HG02763 (cell line): ENCODE results near the gene SGPP2.
"Not testable (repeated sequence)": the region's sequence is repeated elsewhere in the genome, so short reads cannot be mapped to it uniquely, and the experiment has no call there.

Experiments
- ATAC-seq: cut with Tn5 transposase; IDR thresholded peaks from one replicate; pipeline ENCODE4 v1.9.1; 2021; ENCODE audit warnings: mild to moderate bottlenecking, moderate library complexity; ENCODE audit not compliant: unreplicated experiment

SGPP2 gene

DNA sequence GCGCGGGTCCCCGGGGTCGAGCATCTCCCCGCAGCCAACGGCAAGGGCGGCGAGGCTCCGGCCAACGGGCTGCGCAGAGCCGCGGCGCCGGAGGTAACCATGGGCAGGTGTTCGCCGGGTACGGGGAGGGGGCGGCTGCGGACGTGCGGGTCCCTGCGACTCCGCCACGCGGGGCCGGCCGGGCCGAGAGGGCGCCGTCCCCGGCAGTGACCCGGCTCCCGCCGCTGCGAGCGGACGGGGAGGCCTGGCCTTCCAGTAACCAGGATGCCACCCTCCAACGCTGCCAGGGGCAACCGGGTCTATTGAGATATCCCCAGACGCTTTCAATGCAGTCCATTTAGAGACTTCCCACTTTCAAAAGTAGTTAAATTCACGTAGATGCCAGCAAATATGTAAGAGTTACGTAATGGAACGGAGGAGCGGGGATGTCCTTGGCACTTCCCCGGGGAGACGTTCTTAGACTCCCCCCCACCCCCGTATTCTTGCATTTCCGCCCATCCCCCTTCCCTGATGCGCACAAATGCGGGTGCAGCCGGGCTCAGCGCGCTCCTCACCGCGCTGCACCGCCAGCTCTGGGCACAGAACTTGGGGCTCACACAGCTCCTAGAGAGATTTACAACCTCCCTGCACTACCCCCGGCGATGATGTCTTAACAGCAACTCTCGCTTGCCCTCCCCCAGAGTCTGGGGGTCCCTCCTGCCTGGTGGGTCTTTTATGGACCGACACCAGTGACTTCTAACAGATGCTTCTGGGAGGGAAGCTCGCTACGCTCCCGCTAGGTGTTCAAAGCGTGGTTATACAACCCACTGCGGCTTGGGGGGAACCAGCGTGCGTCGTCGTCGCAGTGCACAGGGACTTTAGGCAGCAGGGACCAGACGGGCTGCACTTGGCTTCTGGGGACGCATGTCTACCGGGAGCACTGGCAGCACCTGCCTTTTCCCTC is 657 bp downstream of the SGPP2 start:
- peak; percentile 12 for ATAC-seq

GRCh38 chr2:222427646-222428301 is 3.4 kb downstream of the SGPP2 start:
- ATAC-seq, result peak; percentile 48

DNA sequence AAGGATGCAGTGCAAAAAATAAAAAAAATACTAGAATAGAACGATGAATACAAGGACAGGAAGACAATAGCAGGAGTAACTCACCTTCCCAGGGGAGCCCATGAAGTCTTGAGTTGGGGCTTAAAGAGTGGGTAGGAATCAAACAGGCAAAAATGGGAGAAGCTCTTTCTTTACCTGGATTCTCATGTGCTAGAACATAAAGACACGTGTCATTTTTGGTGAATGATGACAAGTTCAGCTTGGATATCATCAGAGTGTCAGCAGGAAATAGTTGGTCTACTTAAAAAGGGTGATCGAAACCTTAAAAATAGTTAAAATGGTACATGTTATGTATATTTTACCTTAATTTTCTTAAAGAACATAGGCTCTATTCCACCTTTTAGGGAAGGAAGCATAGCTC is 5.7 kb downstream of the SGPP2 start:
- ATAC-seq, result no peak

- no peak for ATAC-seq
These were observed 6.3 kb downstream of the SGPP2 start for GRCh38 chr2:222430681-222431080.

DNA sequence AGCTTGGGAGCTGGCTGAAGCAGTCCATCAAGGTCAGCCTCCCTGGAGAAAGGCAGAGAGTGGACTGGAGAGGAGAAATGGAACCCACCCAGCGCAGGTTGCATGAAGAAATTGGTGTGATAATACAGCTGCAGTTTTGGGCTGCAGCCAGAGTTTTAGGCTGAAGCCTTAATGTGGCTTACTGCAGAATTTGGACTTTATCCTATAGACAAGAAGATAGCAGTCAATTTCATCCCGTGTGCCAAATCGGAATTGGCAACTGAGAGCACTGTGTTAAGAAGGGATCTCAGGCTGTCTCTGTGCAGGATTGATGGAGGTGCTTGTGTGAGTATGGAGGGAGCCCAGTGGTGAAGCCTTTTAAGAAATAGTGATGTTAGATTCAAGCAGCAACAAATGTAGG is 7.5 kb downstream of the SGPP2 start:
- no peak for ATAC-seq

DNA sequence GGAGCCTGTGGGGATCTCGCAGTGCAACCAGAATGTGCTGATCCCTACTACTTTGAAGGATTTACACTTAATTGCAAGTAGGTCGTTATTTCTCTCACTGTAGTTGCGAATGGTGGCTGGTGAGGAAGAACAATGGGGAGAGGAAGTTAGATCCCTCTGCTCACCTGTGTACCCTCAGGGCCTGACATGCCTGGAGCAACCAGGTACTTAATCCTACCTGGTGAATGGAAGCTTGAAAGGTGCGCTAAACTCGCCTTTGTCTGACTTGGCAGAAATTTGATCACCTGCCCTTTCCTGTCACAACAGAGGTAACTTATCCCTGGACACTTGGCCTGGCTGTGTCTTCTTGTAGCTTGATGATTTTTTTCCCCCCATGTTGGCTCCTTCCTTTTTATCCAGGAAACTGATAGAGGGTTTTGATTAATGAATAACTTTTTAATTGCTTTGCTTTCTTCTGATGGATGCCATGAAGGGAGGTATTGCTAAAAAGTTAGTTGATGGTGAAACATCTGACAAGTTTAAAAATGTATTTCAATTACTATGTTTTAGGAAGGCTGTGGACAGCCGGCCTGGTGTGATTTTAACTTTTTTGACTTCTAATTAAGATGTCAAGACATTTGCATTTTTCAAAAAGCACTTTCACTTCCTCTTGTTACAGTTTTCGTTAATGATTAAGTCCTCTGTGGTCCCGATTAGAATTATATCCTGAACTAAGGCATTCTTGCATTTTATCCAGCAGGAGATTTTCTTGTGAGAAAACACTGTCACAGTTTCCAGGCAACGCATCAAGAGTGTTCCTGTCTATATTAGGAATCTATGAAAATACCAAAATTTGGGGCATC is 9.2 kb downstream of the SGPP2 start:
- ATAC-seq, result peak; percentile 79

DNA sequence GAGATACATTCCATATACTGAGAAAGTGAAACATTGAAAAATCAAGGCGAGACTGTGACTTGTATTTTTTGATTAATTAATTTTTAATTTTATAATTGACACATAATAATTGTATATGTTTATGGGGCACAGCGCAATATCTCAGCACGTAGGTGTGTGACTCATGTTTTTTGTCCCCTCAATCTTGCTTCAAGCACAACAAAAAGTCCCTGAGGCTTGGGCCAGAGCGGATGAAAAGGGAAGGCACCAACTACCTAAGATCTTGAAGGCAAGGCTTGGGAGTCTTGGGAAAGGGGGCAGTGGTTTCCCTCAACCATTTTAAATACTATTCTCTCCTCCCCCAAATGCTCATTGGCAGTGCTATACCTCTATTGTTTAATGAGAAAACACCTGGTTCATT is 9.9 kb downstream of the SGPP2 start:
- peak; percentile 34 for ATAC-seq

GRCh38 chr2:222435400-222436039 is 11.2 kb downstream of the SGPP2 start:
- ATAC-seq, result not testable (repeated sequence)

DNA sequence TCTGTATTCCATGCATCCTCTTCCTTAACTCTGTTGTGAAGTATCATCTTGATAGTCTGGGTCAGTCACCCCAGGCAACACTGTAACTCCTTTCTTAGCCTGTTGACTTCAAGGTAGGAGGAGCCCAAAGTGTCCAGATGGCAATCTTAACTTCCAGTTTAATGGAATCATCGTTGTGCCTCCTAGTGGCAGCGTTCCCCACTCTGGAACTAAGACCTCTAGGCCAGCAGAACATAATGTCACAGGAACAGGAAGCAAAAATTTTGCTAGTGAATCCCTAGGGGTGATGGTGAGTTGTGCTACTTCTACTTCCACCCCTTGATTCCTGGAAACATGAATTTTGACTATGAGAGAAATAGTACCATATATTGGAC is 11.7 kb downstream of the SGPP2 start:
- ATAC-seq, result no peak

DNA sequence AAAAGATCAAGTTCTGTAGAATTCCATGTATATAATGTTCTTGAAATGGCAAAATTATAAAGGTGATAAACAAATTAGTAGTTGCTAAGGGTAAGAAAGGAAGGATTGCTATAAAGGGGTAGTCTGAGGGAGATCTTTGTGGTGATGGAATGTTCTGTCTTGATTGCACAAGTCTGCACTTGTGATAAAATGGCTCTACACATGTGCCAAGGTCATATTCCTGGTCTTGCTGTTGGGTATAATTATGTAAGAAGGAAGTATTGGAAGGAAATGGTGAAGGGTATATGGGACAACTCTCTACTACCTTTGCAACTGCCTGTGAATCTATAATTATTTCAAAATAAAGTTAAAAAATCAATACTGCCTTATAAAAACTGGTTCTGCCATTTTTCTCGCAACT is 15.3 kb downstream of the SGPP2 start:
- no peak for ATAC-seq

DNA sequence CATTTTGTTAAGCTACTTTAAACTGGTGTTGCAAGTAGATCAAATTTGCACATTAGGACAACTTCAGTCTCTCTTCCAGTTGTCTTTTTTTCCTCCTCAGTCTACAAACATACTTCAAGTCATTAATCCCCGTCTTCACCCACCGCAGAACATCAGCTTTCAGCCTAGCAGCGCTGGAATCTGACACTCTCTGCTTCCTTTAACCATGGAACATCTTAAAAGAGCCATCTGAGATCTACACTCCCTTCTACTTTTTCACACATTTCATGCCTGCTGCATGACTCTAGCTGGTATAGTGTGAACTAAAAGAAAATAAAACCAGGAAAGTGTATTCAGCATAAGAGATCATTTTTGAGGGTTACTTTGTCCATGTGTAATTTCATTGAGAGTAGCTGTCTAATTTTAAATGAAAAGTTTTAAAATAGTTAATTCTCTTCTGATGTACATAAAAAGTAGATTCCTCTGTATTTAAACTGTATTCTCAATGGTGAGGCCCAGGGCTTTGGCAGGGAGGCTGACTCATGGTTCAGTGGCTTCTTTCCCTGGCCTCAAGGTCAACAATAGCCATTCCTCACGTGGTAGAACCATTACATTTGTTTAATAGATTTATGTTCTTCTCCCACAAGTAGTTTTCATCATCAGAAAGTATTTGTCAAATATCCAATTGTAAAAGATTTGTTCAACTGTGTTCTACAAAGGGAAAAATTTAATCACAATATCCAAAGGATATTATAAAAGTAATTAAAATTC is 16.5 kb downstream of the SGPP2 start:
- no peak for ATAC-seq

DNA sequence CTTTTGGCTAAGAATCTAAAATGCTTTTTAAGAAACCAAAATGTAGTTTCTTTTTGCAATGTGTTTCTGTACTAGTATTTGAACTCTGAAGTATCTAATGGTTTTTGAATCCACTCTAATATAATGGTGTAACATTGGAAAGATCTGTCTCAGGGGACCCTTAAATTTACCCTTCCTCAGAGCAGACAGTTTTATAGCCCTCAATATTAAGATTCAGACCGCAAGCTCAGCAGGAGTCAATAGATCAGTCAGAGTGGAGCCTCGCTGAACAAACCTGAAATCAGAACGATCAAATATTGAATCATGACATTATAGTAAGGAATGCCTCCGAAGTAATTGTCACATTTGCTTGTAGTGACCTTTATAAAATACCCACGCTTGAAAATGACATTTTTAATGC is 18.3 kb downstream of the SGPP2 start:
- no peak for ATAC-seq

DNA sequence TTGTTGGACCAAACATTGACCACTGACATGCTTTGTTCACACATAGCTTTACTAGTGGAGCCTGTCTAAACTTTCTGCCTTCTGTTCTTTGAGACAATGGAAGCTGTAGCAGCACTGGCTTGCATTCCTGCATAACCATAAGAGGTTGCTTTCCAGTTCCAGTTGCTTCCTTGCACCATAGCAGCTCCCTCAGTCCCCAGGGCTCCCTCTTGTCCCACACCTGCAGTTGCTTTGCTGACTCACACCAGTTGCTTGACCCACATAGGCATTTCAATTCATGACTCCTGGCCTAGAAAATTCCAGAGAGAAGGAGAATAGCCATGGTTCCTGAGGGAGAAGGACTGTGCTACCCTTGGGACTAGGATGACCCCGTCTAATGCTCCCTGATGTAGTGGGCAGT is 20.9 kb downstream of the SGPP2 start:
- ATAC-seq, result no peak

DNA sequence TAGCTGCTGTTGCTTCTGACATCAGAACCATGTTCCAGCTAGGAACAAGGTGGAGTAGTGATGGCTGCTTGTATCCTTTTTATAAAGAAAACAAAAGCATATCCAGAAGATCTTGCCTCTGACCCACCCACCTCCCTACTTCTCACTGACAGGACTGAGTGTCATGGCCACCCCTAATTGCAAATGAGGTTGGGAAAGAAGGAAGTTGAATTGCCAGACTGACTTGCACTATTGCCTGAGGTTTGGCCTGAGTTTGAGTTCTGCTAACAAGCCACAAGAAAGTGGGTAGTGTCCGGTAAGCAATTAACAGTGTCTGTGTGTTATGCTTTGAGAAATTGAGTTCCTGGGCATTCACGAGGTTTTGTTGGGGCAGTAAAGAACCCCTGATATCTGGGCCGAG is 22.8 kb downstream of the SGPP2 start:
- ATAC-seq, result no peak

GRCh38 chr2:222448748-222449181 is 24.4 kb downstream of the SGPP2 start:
- ATAC-seq, result no peak

- no peak for ATAC-seq
These were observed 25.7 kb downstream of the SGPP2 start for GRCh38 chr2:222450021-222450420.

DNA sequence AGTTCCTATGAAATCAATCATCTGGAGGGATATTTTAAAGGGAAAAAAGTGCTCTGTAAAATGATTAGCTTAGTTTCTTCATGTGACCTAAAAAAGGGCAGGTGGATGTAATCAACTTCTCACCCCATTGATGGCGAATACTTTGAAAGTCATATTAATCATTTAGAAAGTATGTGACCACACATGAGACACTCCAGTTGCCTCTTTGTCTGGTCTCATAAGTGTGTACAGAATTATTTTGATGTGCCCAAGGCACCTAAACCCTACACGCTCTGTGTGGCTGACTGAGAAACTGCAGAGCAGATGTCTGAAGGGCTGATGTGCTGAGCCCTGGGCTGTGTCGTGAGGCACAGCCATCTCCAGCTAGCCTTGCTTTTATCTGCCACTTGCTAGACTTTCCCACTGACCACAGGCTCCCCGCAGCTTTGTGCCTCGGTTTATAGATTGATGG is 26.9 kb downstream of the SGPP2 start:
- peak; percentile 99 for ATAC-seq

DNA sequence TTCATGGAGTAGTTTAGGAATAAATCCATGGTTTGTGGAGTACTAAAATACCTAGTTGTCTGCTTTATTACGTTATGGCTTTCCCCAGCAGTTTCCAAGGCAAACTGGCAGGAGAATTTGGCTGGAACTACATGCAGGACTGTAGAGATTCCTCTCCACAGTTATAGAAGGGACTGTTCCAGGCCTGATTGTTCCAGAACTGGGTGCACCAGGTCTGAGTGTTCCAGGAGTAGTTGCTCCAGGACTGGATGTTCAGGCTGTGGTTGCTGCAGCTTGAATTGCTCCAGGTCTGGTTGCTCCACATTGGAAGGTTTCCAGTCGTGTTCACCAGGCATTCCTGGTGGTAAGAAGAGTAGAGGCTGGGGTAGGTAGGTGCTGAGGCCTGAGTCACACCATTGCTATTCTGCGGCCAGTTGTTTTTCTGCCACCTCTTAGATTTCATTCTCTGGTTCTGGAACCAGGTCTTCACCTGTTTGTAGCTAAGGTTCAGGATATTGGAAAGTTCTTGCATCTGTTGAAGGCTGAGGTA is 28.1 kb downstream of the SGPP2 start:
- ATAC-seq, result no peak

DNA sequence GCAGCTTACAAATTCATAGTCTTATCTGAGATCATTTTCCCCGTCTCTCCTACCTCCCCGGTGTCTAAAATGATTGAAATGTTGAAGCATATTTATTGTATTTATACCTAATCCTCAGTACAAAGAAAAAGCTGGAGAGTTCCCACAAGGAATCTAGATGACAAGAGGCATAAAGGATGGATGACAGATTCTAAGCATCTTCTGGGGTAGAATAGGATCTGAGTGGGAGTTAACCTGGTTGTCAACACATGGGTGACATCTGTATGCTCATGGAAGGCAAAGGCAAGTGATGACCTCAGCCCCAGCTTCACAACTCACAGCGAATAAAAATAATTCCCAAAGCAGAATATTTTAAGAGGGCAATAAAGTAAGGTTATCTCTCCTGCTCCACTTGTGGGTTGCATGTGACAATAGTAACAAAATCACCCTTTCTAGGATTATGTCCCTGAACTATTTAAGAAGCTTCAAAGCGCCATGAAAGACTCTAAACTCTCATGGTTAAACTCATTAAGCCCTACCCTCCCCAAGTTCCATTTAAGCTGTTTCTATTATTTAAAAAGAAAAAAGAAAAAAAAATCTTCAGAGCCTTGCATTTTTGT is 32.2 kb downstream of the SGPP2 start:
- no peak for ATAC-seq
